Suprapubic skin (tissue), 4 donors: ENCODE measurements around the gene OARD1. TPM values are rescaled to one million over a fixed set of nuclear protein-coding genes. Genes with fewer than 3 reads are reported as not detected.
A peak's percentile ranks its signal among the peaks of the same experiment; 100 is the strongest.

ENCODE experiments used
- DNase-seq, 2 donors: peaks; one replicate each; pipeline ENCODE4 v3.0.0-alpha.2; 2019; ENCODE audit warnings: low spot score in 2 of 2
- H3K27ac ChIP-seq: fragments of 200-600 bp; sonication (generic); one replicate; pipeline ENCODE4 v1.5.1; 2019
- H3K27me3 ChIP-seq: fragments of 200-600 bp; sonication (generic); one replicate; pipeline ENCODE4 v1.5.1; 2019
- H3K36me3 ChIP-seq: fragments of 200-600 bp; sonication (generic); one replicate; pipeline ENCODE4 v1.5.1; 2019
- H3K4me1 ChIP-seq: fragments of 200-600 bp; sonication (generic); one replicate; pipeline ENCODE4 v1.5.1; 2019
- H3K4me3 ChIP-seq: fragments of 200-600 bp; sonication (generic); one replicate; pipeline ENCODE4 v1.5.1; 2019; ENCODE audit warnings: mild to moderate bottlenecking
- H3K9me3 ChIP-seq: fragments of 200-600 bp; sonication (generic); one replicate; pipeline ENCODE4 v1.5.1; 2019
- EP300 ChIP-seq: sonication (generic); formaldehyde crosslinking; IDR thresholded peaks from one replicate; pipeline ENCODE4 v1.6.1; 2017; ENCODE audit warnings: antibody characterized with exemption
- POLR2A ChIP-seq, 2 donors: fragments of 450-650 bp; IDR thresholded peaks; one replicate each; pipeline ENCODE4 v1.6.1; 2017; ENCODE audit warnings: antibody characterized with exemption in 2 of 2, mild to moderate bottlenecking in 2 of 2, moderate library complexity in 2 of 2
- POLR2AphosphoS5 ChIP-seq, 3 donors: sonication (generic); formaldehyde crosslinking; IDR thresholded peaks; one replicate each; pipeline ENCODE4 v1.6.1; 2017; ENCODE audit warnings: antibody characterized with exemption in 3 of 3
- WGBS: methylation state at CpG from one replicate; pipeline ENCODE4 v1.1.5; 2018; 5-methylcytosine and 5-hydroxymethylcytosine counted together
- total RNA-seq, 4 donors: library from RNA; depleted of rRNA; stranded (reverse); fragments of >200 nt; gene quantifications; one replicate each; pipeline ENCODE4 v1.1.0, GENCODE V29; 2016
- TF ChIP-seq, protein P1 (sequence below), 2 donors: fragments of 200-600 bp in 1 of 2; fragments of 450-650 bp in 1 of 2; sonication (generic) in 1 of 2; IDR thresholded peaks; one replicate each; pipeline ENCODE4 v1.5.1; 2016 to 2019; ENCODE audit warnings: antibody characterized with exemption in 2 of 2, mild to moderate bottlenecking in 1 of 2, moderate library complexity in 1 of 2

Gene OARD1
- total RNA-seq, 4 donors from 2014 or later, result 11.3 to 29.9 (median 20.6) TPM

DNA sequence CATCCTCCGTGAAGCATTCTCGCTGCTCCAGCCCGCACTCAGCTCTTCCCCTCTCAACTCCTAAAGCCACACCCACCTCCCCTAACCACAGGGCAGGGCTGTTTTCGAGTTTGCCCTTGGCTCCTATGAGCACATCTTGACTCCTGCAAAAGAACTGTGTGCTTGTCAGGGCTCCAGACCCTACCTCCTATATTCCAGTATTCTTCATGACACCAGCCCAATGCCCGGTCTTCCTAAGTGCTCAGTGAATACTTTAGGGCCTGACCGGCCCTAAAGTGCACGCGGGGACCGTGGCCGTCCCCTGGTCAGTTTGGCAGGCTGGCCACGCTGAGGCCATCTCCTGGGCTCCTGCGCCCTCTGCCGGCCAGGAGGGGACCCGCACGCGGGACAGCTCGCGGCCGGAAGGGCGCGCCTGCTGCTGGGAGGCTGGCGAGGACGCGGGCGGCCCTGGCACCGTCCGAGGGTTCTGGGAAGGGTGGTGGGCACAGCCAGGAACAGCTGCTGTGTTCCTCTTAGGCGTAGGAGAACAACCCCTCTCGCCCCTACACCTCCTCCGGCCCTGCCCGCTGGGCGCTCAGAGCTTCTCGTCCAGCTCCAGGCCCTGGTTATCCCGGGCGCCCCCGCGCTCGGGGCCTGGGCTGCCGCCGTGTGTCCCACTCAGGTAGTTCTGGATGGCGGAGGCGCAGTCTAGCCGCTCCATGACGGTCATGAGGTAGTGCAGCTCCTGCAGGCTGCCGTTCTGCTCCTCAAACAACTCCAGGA lies 44.2 kb downstream of the OARD1 start:
- Histone ChIP-seq H3K9me3 (no peaks in the 10 kb centered on the region), H3K27ac (peak overlapping the region; percentile 14), H3K36me3 (no peaks in the 10 kb centered on the region), H3K27me3 (no peaks in the 10 kb centered on the region), H3K4me1 (peaks cover 18% of the 10 kb centered on the region), H3K4me3 (peak overlapping the region; percentile 53)
- peak; percentile 84 to 88 for DNase-seq
- TF ChIP-seq, protein P1, sequence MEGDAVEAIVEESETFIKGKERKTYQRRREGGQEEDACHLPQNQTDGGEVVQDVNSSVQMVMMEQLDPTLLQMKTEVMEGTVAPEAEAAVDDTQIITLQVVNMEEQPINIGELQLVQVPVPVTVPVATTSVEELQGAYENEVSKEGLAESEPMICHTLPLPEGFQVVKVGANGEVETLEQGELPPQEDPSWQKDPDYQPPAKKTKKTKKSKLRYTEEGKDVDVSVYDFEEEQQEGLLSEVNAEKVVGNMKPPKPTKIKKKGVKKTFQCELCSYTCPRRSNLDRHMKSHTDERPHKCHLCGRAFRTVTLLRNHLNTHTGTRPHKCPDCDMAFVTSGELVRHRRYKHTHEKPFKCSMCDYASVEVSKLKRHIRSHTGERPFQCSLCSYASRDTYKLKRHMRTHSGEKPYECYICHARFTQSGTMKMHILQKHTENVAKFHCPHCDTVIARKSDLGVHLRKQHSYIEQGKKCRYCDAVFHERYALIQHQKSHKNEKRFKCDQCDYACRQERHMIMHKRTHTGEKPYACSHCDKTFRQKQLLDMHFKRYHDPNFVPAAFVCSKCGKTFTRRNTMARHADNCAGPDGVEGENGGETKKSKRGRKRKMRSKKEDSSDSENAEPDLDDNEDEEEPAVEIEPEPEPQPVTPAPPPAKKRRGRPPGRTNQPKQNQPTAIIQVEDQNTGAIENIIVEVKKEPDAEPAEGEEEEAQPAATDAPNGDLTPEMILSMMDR (IDR thresholded peaks at IDR 0.05), result peak; percentile 98 to 99
- TF ChIP-seq POLR2A (IDR thresholded peaks at IDR 0.05), result no peak
- TF ChIP-seq POLR2AphosphoS5 (IDR thresholded peaks at IDR 0.05), result no peak
- WGBS, result 2% methylated on average over 10 of the region's 45 CpGs

DNA sequence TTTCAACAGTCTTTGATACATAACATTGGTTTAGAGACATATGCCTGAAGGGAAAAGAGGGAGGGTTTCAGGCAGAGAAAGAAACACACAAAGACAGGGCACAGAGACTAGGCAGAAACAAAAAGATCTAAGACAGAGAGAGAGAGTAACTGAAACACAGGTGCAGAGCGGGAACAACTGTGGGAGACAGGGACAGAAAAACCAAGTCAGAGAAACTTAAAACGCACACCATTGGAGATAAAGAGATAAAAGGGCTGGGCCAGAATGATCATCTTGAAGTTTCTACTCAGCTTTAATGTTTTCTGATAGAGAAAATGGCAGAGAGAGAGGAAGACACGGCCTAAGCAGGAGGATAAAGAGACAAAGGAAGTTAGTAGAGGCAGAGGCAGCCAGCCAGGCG lies 44.9 kb downstream of the OARD1 start:
- WGBS, result 58% methylated on average over 4 of the region's 4 CpGs
- H3K27ac ChIP-seq, result no peak overlapping the region
- TF ChIP-seq EP300 (no peak), POLR2A (IDR thresholded peaks at IDR 0.05) (no peak)
- TF ChIP-seq, protein P1 (IDR thresholded peaks at IDR 0.05), result no peak
- H3K36me3 ChIP-seq, result no peaks in the 10 kb centered on the region
- DNase-seq, result no peak
- no peaks in the 10 kb centered on the region for H3K9me3 ChIP-seq
- peak overlapping the region; percentile 53 for H3K4me3 ChIP-seq
- H3K4me1 ChIP-seq, result peaks cover 18% of the 10 kb centered on the region
- no peaks in the 10 kb centered on the region for H3K27me3 ChIP-seq

DNA sequence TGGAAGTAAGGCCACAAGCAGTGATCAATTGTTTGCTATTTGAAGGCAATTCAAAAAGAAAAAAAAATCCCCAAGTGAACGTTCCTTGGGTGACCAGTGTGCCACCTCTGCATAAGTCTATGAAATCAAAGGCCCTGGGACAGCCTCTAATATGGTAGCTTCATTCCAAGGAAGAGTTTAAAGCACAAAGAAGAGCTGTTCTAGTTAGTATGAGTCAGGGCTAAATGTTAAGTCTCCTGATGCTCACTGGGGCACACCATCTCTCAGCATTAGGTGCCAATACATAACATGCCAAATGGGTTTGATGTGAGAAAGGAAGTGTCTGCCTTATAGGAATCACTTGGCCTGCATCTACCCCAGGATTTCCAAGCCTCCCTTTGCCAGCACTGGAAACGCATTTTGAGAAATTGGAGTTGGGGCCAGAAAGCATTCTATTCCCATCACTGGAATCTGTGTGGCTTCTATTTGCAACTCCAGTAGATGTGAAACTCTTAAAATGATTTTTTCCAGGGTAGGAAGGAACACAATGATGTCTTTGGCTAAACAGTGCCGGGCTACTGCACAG lies 46.1 kb downstream of the OARD1 start:
- TF ChIP-seq EP300 (no peak), POLR2A (IDR thresholded peaks at IDR 0.05) (no peak), POLR2AphosphoS5 (IDR thresholded peaks at IDR 0.05) (no peak)
- TF ChIP-seq, protein P1 (IDR thresholded peaks at IDR 0.05), result no peak
- H3K4me1 ChIP-seq, result peaks cover 25% of the 10 kb centered on the region

DNA sequence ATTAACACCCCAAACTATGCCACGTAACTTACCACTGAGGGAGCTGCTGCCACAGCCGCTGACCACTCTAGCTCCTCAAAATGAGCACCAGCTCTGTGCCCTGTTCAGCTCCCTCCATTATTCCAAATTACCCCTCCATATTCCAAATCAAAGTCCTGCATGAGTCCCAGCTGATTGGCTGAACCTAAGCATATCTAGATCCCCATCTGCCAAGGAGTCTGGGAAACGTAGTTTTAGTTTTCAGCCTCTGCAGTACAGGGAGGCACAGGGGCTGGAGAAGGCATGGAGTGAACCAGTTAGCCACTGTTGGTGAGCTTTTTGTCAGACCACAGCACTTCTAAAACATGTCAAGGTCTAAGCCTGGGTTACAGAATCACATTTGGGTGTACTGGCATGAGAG lies 49.0 kb downstream of the OARD1 start:
- peaks cover 17% of the 10 kb centered on the region for H3K4me1 ChIP-seq
- 94% methylated on average over 3 of the region's 3 CpGs for WGBS
- TF ChIP-seq POLR2A (IDR thresholded peaks at IDR 0.05), result no peak
- no peak for TF ChIP-seq POLR2AphosphoS5 (IDR thresholded peaks at IDR 0.05)
- TF ChIP-seq EP300, result no peak
- TF ChIP-seq, protein P1 (IDR thresholded peaks at IDR 0.05), result no peak
- no peaks in the 10 kb centered on the region for H3K27me3 ChIP-seq
- no peaks in the 10 kb centered on the region for H3K9me3 ChIP-seq
- no peak for DNase-seq
- no peaks in the 10 kb centered on the region for H3K36me3 ChIP-seq
- no peak overlapping the region for H3K27ac ChIP-seq
- H3K4me3 ChIP-seq, result no peak overlapping the region

More for the DNA sequence above, 46.1 kb downstream of the OARD1 start:
- H3K9me3 ChIP-seq, result no peaks in the 10 kb centered on the region
- DNase-seq, result no peak
- no peak overlapping the region for H3K4me3 ChIP-seq
- no peaks in the 10 kb centered on the region for H3K27me3 ChIP-seq
- 62% methylated on average over 3 of the region's 3 CpGs for whole genome bisulfite sequencing
- no peaks in the 10 kb centered on the region for H3K36me3 ChIP-seq
- H3K27ac ChIP-seq, result no peak overlapping the region

DNA sequence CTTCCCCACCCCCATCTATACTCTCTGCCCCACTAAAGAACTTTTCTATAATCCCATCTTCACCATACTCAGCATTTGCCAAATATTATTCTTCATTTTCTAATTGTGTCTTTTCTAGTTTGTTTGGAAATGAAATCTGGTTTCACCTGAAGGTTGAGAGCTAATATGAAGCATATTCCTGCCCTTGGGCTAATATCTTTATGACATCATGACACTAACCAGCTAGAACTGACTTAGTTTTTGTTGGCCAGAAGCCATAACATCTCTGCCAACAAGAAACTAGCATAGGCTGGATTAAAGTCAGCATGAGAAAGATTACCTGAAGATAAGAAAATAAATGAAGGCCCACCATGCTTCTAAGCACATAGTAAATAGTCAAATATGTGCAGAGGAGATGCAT lies 49.9 kb downstream of the OARD1 start:
- Histone ChIP-seq H3K4me1 (peaks cover 10% of the 10 kb centered on the region), H3K27ac (no peak overlapping the region), H3K9me3 (no peaks in the 10 kb centered on the region), H3K36me3 (no peaks in the 10 kb centered on the region), H3K27me3 (no peaks in the 10 kb centered on the region), H3K4me3 (no peak overlapping the region)
- DNase-seq, result no peak
- TF ChIP-seq, protein P1 (IDR thresholded peaks at IDR 0.05), result no peak
- TF ChIP-seq EP300, result no peak
- TF ChIP-seq POLR2AphosphoS5 (IDR thresholded peaks at IDR 0.05), result no peak
- no peak for TF ChIP-seq POLR2A (IDR thresholded peaks at IDR 0.05)
